HL-60/S4 treated with phorbol 12-myristate 13-acetate at 8.2 ng/mL for 4 days and 3 days (cell line): Measurements from ENCODE around the gene CTAG1B.
"Not testable (repeated sequence)": the region's sequence is repeated elsewhere in the genome, so short reads cannot be mapped to it uniquely, and the experiment has no call there.

Experiments used
- in situ Hi-C: fragments of 300-500 bp; cut with MboI; formaldehyde crosslinking; loops from 2 replicates; pipeline ENCODE4 v1.15.0; 2022; ENCODE audit warnings: low sequenced_read_pairs

Gene CTAG1B

GRCh38 chrX:154590415-154590814 is 28.7 kb downstream of the CTAG1B start:
- in situ Hi-C loops = not testable (repeated sequence)

- in situ Hi-C loops = not testable (repeated sequence)
Measured at GRCh38 chrX:154584585-154585183, 34.4 kb downstream of the CTAG1B start, which contains the start of gene CTAG1A. Gene CTAG1A, plus strand, starts transcription at chrX:154585133. Its CDS starts 74 bp downstream, at chrX:154585207.

GRCh38 chrX:154582994-154583393 is 36.1 kb downstream of the CTAG1B start:
- in situ Hi-C loops = not testable (repeated sequence)

- in situ Hi-C loops = not testable (repeated sequence)
Measured at GRCh38 chrX:154575076-154575475, 44.0 kb downstream of the CTAG1B start.

- in situ Hi-C loops = not testable (repeated sequence)
Measured at GRCh38 chrX:154573061-154573460, 46.0 kb downstream of the CTAG1B start.

- in situ Hi-C loops = not testable (repeated sequence)
Measured at GRCh38 chrX:154570361-154570760, 48.7 kb downstream of the CTAG1B start.
